PC-3 (cell line): ENCODE results near the gene ARHGEF7. TPM values are rescaled to one million over a fixed set of nuclear protein-coding genes. Genes with fewer than 3 reads are reported as not detected.
"Not testable (repeated sequence)": the region's sequence is repeated elsewhere in the genome, so short reads cannot be mapped to it uniquely, and the experiment has no call there.

Experiments used
- ATAC-seq: fragments of 200-7000 bp; cut with Tn5 transposase; 2 replicates; pipeline ENCODE4 v1.9.1; 2020; ENCODE audit warnings: mild to moderate bottlenecking, moderate library complexity
- BruUV-seq: library from RNA; stranded (reverse); fragments of 400-500 nt; replicated peaks from 2 replicates; lab custom pipeline; 2021; lab: Mats Ljungman, UMichigan
- CTCF ChIA-PET: fragments of 300-600 bp; sonication (Branson Sonifier 250); formaldehyde crosslinking; loops from one replicate; lab custom pipeline; 2022; ENCODE audit warnings: antibody characterized with exemption; lab: Charles Lee
- POLR2A ChIA-PET: fragments of 300-600 bp; sonication (Branson Sonifier 250); formaldehyde crosslinking; loops from one replicate; lab custom pipeline; 2022; ENCODE audit warnings: antibody characterized with exemption; ENCODE audit not compliant: unreplicated experiment; lab: Charles Lee
- DNase-seq: peaks from one replicate; pipeline ENCODE4 v3.0.0-alpha.2; 2015
- H2AFZ ChIP-seq: fragments of 300-600 bp; sonication (generic); 2 replicates; pipeline ENCODE4 v1.6.0; 2016; ENCODE audit warnings: antibody characterized with exemption, low read length
- H3F3A ChIP-seq: fragments of 300-600 bp; sonication (generic); one replicate; pipeline ENCODE4 v1.6.0; 2017; ENCODE audit warnings: antibody characterized with exemption, low read length, control low read depth, mild to moderate bottlenecking; ENCODE audit not compliant: unreplicated experiment
- H3K27ac ChIP-seq: fragments of 300-600 bp; sonication (generic); 2 replicates; pipeline ENCODE4 v1.5.1; 2016; ENCODE audit warnings: mild to moderate bottlenecking, low read length
- H3K27me3 ChIP-seq: fragments of 300-600 bp; sonication (generic); 2 replicates; pipeline ENCODE4 v1.6.1; 2016; ENCODE audit warnings: low read length, mixed read lengths
- H3K36me3 ChIP-seq: fragments of 300-600 bp; sonication (generic); 2 replicates; pipeline ENCODE4 v1.6.1; 2016; ENCODE audit warnings: low read depth, mixed run types, low read length, mixed read lengths
- H3K4me1 ChIP-seq: fragments of 300-600 bp; sonication (generic); 2 replicates; pipeline ENCODE4 v1.5.1; 2016; ENCODE audit warnings: low read length; ENCODE audit not compliant: insufficient read depth
- H3K4me2 ChIP-seq: fragments of 300-600 bp; sonication (generic); 2 replicates; pipeline ENCODE4 v1.6.0; 2016; ENCODE audit warnings: low read length
- H3K4me3 ChIP-seq: fragments of 300-600 bp; sonication (generic); 2 replicates; pipeline ENCODE4 v1.5.1; 2016; ENCODE audit warnings: mild to moderate bottlenecking, low read length, mixed read lengths
- H3K79me2 ChIP-seq: fragments of 300-600 bp; sonication (generic); 2 replicates; pipeline ENCODE4 v1.6.1; 2017; ENCODE audit warnings: low read length, mixed read lengths
- H3K9ac ChIP-seq: fragments of 300-600 bp; sonication (generic); 2 replicates; pipeline ENCODE4 v1.6.0; 2016; ENCODE audit warnings: mild to moderate bottlenecking, low read length
- H3K9me2 ChIP-seq: fragments of 300-600 bp; sonication (generic); replicated peaks from 2 replicates; pipeline ENCODE4 v1.6.1; 2016; ENCODE audit warnings: mixed run types, low read length, mixed read lengths
- H3K9me3 ChIP-seq: fragments of 300-600 bp; sonication (generic); 2 replicates; pipeline ENCODE4 v1.6.1; 2016; ENCODE audit warnings: low read length, mixed read lengths
- H4K20me1 ChIP-seq: fragments of 300-600 bp; sonication (generic); 2 replicates; pipeline ENCODE4 v1.6.1; 2016; ENCODE audit warnings: low read length, mixed read lengths
- CTCF ChIP-seq: fragments of 300-600 bp; sonication (generic); conservative IDR thresholded peaks from 2 replicates; pipeline ENCODE4 v1.5.1; 2017; ENCODE audit warnings: antibody characterized with exemption, low read depth, mild to moderate bottlenecking, low read length
- EZH2 ChIP-seq: fragments of 300-600 bp; sonication (generic); IDR thresholded peaks from one replicate; pipeline ENCODE4 v1.6.1; 2017; ENCODE audit warnings: antibody characterized with exemption, mild to moderate bottlenecking, low read length; ENCODE audit not compliant: unreplicated experiment
- EZH2phosphoT487 ChIP-seq: fragments of 300-600 bp; sonication (generic); IDR thresholded peaks from 2 replicates; pipeline ENCODE4 v1.6.1; 2018; ENCODE audit warnings: mild to moderate bottlenecking, antibody characterized with exemption, low read length, borderline replicate concordance
- intact Hi-C: fragments of 100-400 bp; cut with micrococcal nuclease; formaldehyde crosslinking; loops from 2 replicates; pipeline ENCODE4 v1.9.0; 2023
- total RNA-seq: library from RNA; depleted of rRNA; stranded (reverse); fragments of >200 nt; gene quantifications from 2 replicates; pipeline ENCODE4 v1.2.3, GENCODE V29; 2014

ARHGEF7 gene
- total RNA-seq, 1 experiment from 2014 or later: 14.7 TPM

- Histone ChIP-seq H3K27me3 (no peaks in the 10 kb centered on the region), H3K9me3 (no peaks in the 10 kb centered on the region), H3K9me2 (no peaks in the 10 kb centered on the region), H3K27ac (no peak overlapping the region), H3K4me3 (no peak overlapping the region), H3F3A (no peaks in the 10 kb centered on the region), H3K9ac (no peak overlapping the region), H3K36me3 (peaks cover 5% of the 10 kb centered on the region), H4K20me1 (no peaks in the 10 kb centered on the region), H2AFZ (no peak overlapping the region), H3K4me2 (no peak overlapping the region), H3K79me2 (no peaks in the 10 kb centered on the region), H3K4me1 (no peaks in the 10 kb centered on the region)
- ATAC-seq (no peak), DNase-seq (no peak)
- TF ChIP-seq CTCF: no peak
- TF ChIP-seq EZH2phosphoT487: no peak
- no peak for TF ChIP-seq EZH2
- ChIA-PET CTCF (no interaction called here), POLR2A (no interaction called here)
- intact Hi-C loops: no loop called here
- BruUV-seq: no TSS peak
These were observed 140.2 kb downstream of the ARHGEF7 start for GRCh38 chr13:111255228-111255790.

DNA sequence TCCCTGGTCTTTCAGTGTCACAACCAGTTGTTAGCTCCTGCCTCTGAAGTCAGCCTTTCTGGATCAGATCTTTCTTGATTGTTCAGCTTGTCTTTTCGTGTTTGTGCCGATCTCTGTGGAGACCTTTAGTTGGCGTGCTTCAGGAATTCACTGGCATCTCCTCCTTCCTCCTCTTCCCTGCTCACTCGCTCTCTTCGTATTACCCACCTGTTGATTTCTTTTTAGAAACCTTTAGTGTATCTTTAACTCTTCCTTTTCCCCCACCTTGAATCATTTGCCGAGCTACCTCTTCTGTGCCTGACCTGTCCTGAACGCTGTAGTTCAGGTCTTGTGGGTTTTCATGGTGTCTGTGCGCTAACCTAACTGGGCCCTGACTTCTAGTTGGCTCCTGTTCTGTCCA, 141.3 kb downstream of the ARHGEF7 start:
- TF ChIP-seq EZH2phosphoT487: no peak
- ATAC-seq (no peak), DNase-seq (no peak)
- Histone ChIP-seq H3K4me3 (no peak overlapping the region), H2AFZ (no peak overlapping the region), H3F3A (no peaks in the 10 kb centered on the region), H3K9me3 (no peaks in the 10 kb centered on the region), H3K27ac (no peak overlapping the region), H3K9me2 (no peaks in the 10 kb centered on the region), H3K79me2 (no peaks in the 10 kb centered on the region), H4K20me1 (no peaks in the 10 kb centered on the region), H3K4me2 (no peak overlapping the region), H3K27me3 (no peaks in the 10 kb centered on the region), H3K36me3 (peaks cover 5% of the 10 kb centered on the region), H3K9ac (no peak overlapping the region), H3K4me1 (no peaks in the 10 kb centered on the region)
- ChIA-PET POLR2A (no interaction called here), CTCF (no interaction called here)
- intact Hi-C loops: no loop called here
- no TSS peak for BruUV-seq

DNA sequence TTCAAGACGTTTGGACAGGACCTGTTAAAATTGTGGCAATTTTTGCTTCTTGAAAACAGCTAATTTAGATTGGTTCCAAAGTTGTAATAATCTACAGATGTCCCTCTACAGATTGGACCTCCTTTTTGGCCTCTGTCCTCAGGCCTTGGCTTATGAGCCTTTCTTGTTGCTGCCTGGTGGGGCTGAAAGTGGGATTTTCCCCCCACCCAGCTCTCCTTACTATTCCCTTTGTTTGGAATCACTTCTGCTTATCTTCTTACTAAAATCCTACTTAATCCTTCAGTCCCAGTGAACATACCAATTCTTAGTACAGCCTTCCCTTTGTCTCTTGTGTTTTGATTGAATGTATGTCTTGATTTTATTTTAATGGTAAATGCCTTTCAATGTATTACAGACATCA, 141.8 kb downstream of the ARHGEF7 start:
- ATAC-seq (no peak), DNase-seq (no peak)
- no peaks in the 10 kb centered on the region for H3K9me3 ChIP-seq
- ChIA-PET POLR2A (no interaction called here), CTCF (no interaction called here)
- H2AFZ ChIP-seq: no peak overlapping the region
- no peak overlapping the region for H3K4me2 ChIP-seq
- H3K36me3 ChIP-seq: peaks cover 5% of the 10 kb centered on the region
- no TSS peak for BruUV-seq
- no peaks in the 10 kb centered on the region for H3K9me2 ChIP-seq
- H3K4me1 ChIP-seq: no peaks in the 10 kb centered on the region
- no peaks in the 10 kb centered on the region for H3F3A ChIP-seq
- intact Hi-C loops: no loop called here
- no peak overlapping the region for H3K27ac ChIP-seq
- no peaks in the 10 kb centered on the region for H3K79me2 ChIP-seq
- no peak for TF ChIP-seq CTCF
- TF ChIP-seq EZH2: no peak
- TF ChIP-seq EZH2phosphoT487: no peak
- no peak overlapping the region for H3K4me3 ChIP-seq
- H3K9ac ChIP-seq: no peak overlapping the region
- H3K27me3 ChIP-seq: no peaks in the 10 kb centered on the region
- no peaks in the 10 kb centered on the region for H4K20me1 ChIP-seq

- POLR2A ChIA-PET, H3K4me3 ChIP-seq, H2AFZ ChIP-seq, H3K36me3 ChIP-seq, H3K9me3 ChIP-seq, H3K27ac ChIP-seq, H3K9ac ChIP-seq, H3K27me3 ChIP-seq, H3K4me2 ChIP-seq, CTCF ChIA-PET, H4K20me1 ChIP-seq, H3K4me1 ChIP-seq, DNase-seq, intact Hi-C loops, H3F3A ChIP-seq, BruUV-seq, ATAC-seq, H3K9me2 ChIP-seq, H3K79me2 ChIP-seq: not testable (repeated sequence)
These were observed 142.8 kb downstream of the ARHGEF7 start for GRCh38 chr13:111257899-111258298.
